Measurements from ENCODE around the gene MFSD8. TPM values are rescaled to one million over a fixed set of nuclear protein-coding genes. Genes with fewer than 3 reads are reported as not detected.

MFSD8 gene
- polyA plus RNA-seq, 1 donor (not counting 4 experiments of a cell fraction or from before 2014, with no cell fraction given) = 19.0 TPM

GRCh38 chr4:127995776-127996175, 30.8 kb upstream of the MFSD8 start:
- no peak overlapping the region for H3K27ac ChIP-seq (ENCODE audit: control insufficient read depth, insufficient read depth, low read length)
- no peaks in the 10 kb centered on the region for H3K79me2 ChIP-seq (ENCODE audit: control insufficient read depth, insufficient read depth, low read length)
- no peaks in the 10 kb centered on the region for H4K20me1 ChIP-seq (ENCODE audit: control insufficient read depth, extremely low read depth, insufficient read depth, low read length)
- no peak overlapping the region for H3K4me2 ChIP-seq (ENCODE audit: control insufficient read depth, extremely low read depth, insufficient read depth, low read depth, low read length)
- dilution Hi-C loops (cut with MboI; ENCODE audit: extremely low pct_ligation_motif_present, low sequenced_read_pairs) = no loop called here
- FAIRE-seq = peak; percentile 61
- H3K36me3 ChIP-seq (ENCODE audit: control insufficient read depth in 2 of 2, extremely low read depth in 1 of 2, insufficient read depth in 2 of 2, low read length in 2 of 2) = no peaks in the 10 kb centered on the region
- H3K4me1 ChIP-seq (ENCODE audit: control insufficient read depth, extremely low read depth, insufficient read depth, low read length) = no peaks in the 10 kb centered on the region
- no peaks in the 10 kb centered on the region for H3K9me1 ChIP-seq (ENCODE audit: control insufficient read depth, extremely low read depth, insufficient read depth, low read length)
- H3K4me3 ChIP-seq (ENCODE audit: control insufficient read depth in 2 of 3, extremely low read depth in 1 of 3, insufficient read depth in 2 of 3, low read depth in 1 of 3, low read length in 3 of 3) = no peak overlapping the region
- H3K27me3 ChIP-seq (ENCODE audit: control insufficient read depth, extremely low read depth, insufficient read depth, low read length) = no peaks in the 10 kb centered on the region
- TF ChIP-seq CTCF (optimal IDR thresholded peaks at IDR 0.05 in 1 of 3, IDR thresholded peaks at IDR 0.05 in 1 of 3, conservative IDR thresholded peaks at IDR 0.05 in 1 of 3; ENCODE audit: extremely low read depth in 1 of 3, insufficient read depth in 2 of 3, low read length in 3 of 3) (no peak), EZH2 (IDR thresholded peaks at IDR 0.05; ENCODE audit: low read length) (no peak)
- H2AFZ ChIP-seq (ENCODE audit: control insufficient read depth, low read length) = no peak overlapping the region
- no peak overlapping the region for H3K9ac ChIP-seq (ENCODE audit: control insufficient read depth, extremely low read depth, insufficient read depth, low read length)
- H3K9me3 ChIP-seq (ENCODE audit: control insufficient read depth, low read depth, low read length) = no peaks in the 10 kb centered on the region
- peak; percentile 19 for DNase-seq (ENCODE audit: low read depth, low spot score)

GRCh38 chr4:127993151-127993550, 28.2 kb upstream of the MFSD8 start:
- dilution Hi-C loops (cut with MboI; ENCODE audit: extremely low pct_ligation_motif_present, low sequenced_read_pairs) = no loop called here
- H3K36me3 ChIP-seq (ENCODE audit: control insufficient read depth in 2 of 2, extremely low read depth in 1 of 2, insufficient read depth in 2 of 2, low read length in 2 of 2) = no peaks in the 10 kb centered on the region
- no peak overlapping the region for H2AFZ ChIP-seq (ENCODE audit: control insufficient read depth, low read length)
- no peaks in the 10 kb centered on the region for H3K9me3 ChIP-seq (ENCODE audit: control insufficient read depth, low read depth, low read length)
- no peaks in the 10 kb centered on the region for H3K79me2 ChIP-seq (ENCODE audit: control insufficient read depth, insufficient read depth, low read length)
- H3K4me3 ChIP-seq (ENCODE audit: control insufficient read depth in 2 of 3, extremely low read depth in 1 of 3, insufficient read depth in 2 of 3, low read depth in 1 of 3, low read length in 3 of 3) = no peak overlapping the region
- H3K27ac ChIP-seq (ENCODE audit: control insufficient read depth, insufficient read depth, low read length) = no peak overlapping the region
- no peak for FAIRE-seq
- H3K4me2 ChIP-seq (ENCODE audit: control insufficient read depth, extremely low read depth, insufficient read depth, low read depth, low read length) = no peak overlapping the region
- no peaks in the 10 kb centered on the region for H3K9me1 ChIP-seq (ENCODE audit: control insufficient read depth, extremely low read depth, insufficient read depth, low read length)
- DNase-seq (ENCODE audit: low read depth, low spot score) = no peak
- no peak overlapping the region for H3K9ac ChIP-seq (ENCODE audit: control insufficient read depth, extremely low read depth, insufficient read depth, low read length)
- no peaks in the 10 kb centered on the region for H3K27me3 ChIP-seq (ENCODE audit: control insufficient read depth, extremely low read depth, insufficient read depth, low read length)
- no peaks in the 10 kb centered on the region for H3K4me1 ChIP-seq (ENCODE audit: control insufficient read depth, extremely low read depth, insufficient read depth, low read length)
- TF ChIP-seq CTCF (optimal IDR thresholded peaks at IDR 0.05 in 1 of 3, IDR thresholded peaks at IDR 0.05 in 1 of 3, conservative IDR thresholded peaks at IDR 0.05 in 1 of 3; ENCODE audit: extremely low read depth in 1 of 3, insufficient read depth in 2 of 3, low read length in 3 of 3) = no peak
- no peak for TF ChIP-seq EZH2 (IDR thresholded peaks at IDR 0.05; ENCODE audit: low read length)
- no peaks in the 10 kb centered on the region for H4K20me1 ChIP-seq (ENCODE audit: control insufficient read depth, extremely low read depth, insufficient read depth, low read length)
